H1 (cell line): ENCODE measurements around the gene PTPRC. TPM values are rescaled to one million over a fixed set of nuclear protein-coding genes. Genes with fewer than 3 reads are reported as not detected.
A peak's percentile ranks its signal among the peaks of the same experiment; 100 is the strongest.

Source experiments
- CTCF ChIA-PET: fragments of 300-600 bp; sonication (Branson Sonifier 250); formaldehyde crosslinking; loops from one replicate; lab custom pipeline; 2021; ENCODE audit not compliant: partially characterized antibody; lab: Charles Lee
- POLR2A ChIA-PET: fragments of 300-600 bp; sonication (Branson Sonifier 250); formaldehyde crosslinking; loops from one replicate; lab custom pipeline; 2021; ENCODE audit warnings: inconsistent platforms; ENCODE audit not compliant: partially characterized antibody; lab: Charles Lee
- DNase-seq, 2 experiments: peaks; one replicate each; pipeline versions ENCODE4 v3.0.0 to v3.0.0-alpha.2; 2010 to 2022; ENCODE audit warnings: low spot score in 2 of 2, low read depth in 1 of 2, mixed read lengths in 1 of 2
- FAIRE-seq: peaks from 2 replicates; lab custom pipeline; 2011; peaks lifted over from hg19 to GRCh38; lab: Jason Lieb, UNC
- H2AFZ ChIP-seq: 2 replicates; pipeline ENCODE4 v1.8.1; 2012; ENCODE audit warnings: low read length, inconsistent platforms
- H2AK5ac ChIP-seq: 2 replicates; pipeline ENCODE4 v1.6.1; 2013; ENCODE audit warnings: low read depth, low read length
- H2BK120ac ChIP-seq: replicated peaks from 2 replicates; pipeline ENCODE3; 2013; ENCODE audit warnings: low read depth, low read length, inconsistent platforms
- H2BK12ac ChIP-seq: 2 replicates; pipeline ENCODE4 v1.6.1; 2013; ENCODE audit warnings: low read depth, low read length
- H2BK15ac ChIP-seq: 2 replicates; pipeline ENCODE4 v1.6.1; 2013; ENCODE audit warnings: low read length
- H2BK20ac ChIP-seq: 2 replicates; pipeline ENCODE4 v1.6.1; 2013; ENCODE audit warnings: low read length
- H2BK5ac ChIP-seq: 2 replicates; pipeline ENCODE4 v1.6.1; 2013; ENCODE audit warnings: low read depth, low read length
- H3K14ac ChIP-seq: 2 replicates; pipeline ENCODE4 v1.6.1; 2013; ENCODE audit warnings: inconsistent platforms; ENCODE audit not compliant: insufficient read length
- H3K18ac ChIP-seq: 2 replicates; pipeline ENCODE4 v1.6.1; 2013; ENCODE audit warnings: low read length; ENCODE audit errors: extremely low read depth
- H3K23ac ChIP-seq: 2 replicates; pipeline ENCODE4 v1.6.1; 2013; ENCODE audit warnings: inconsistent platforms; ENCODE audit not compliant: insufficient read length
- H3K23me2 ChIP-seq: 2 replicates; pipeline ENCODE4 v1.6.1; 2013; ENCODE audit warnings: low read depth, low read length
- H3K27ac ChIP-seq: 2 replicates; pipeline ENCODE4 v1.6.1; 2011; ENCODE audit warnings: low read depth, low read length, inconsistent platforms
- H3K27me3 ChIP-seq, 4 experiments: replicated peaks in 1 of 4; 1 replicate in 1 of 4; 2 replicates in 3 of 4; pipeline versions ENCODE4 v1.6.1 to v1.8.1; 2011 to 2013; ENCODE audit warnings: low read length in 3 of 4, mild to moderate bottlenecking in 3 of 4, inconsistent platforms in 2 of 4, mixed read lengths in 2 of 4, moderate library complexity in 1 of 4; ENCODE audit not compliant: control insufficient read depth in 3 of 4, insufficient read depth in 3 of 4; ENCODE audit errors: extremely low read depth in 1 of 4
- H3K36me3 ChIP-seq, 4 experiments: 2 replicates each; pipeline versions ENCODE4 v1.6.1 to v1.8.1; 2011 to 2013; ENCODE audit warnings: mild to moderate bottlenecking in 4 of 4, low read length in 3 of 4, moderate library complexity in 2 of 4, control low read depth in 1 of 4, inconsistent platforms in 1 of 4; ENCODE audit not compliant: insufficient read depth in 4 of 4, control insufficient read depth in 2 of 4
- H3K4ac ChIP-seq: replicated peaks from 2 replicates; pipeline ENCODE3; 2013; ENCODE audit warnings: low read length, low read depth, mixed read lengths, inconsistent platforms; ENCODE audit not compliant: insufficient read length
- H3K4me1 ChIP-seq, 4 experiments: replicated peaks in 1 of 4; 1 replicate in 1 of 4; 2 replicates in 3 of 4; pipeline versions ENCODE4 v1.6.1 to v1.8.1; 2011 to 2013; ENCODE audit warnings: low read length in 3 of 4, inconsistent platforms in 2 of 4, mixed read lengths in 1 of 4; ENCODE audit not compliant: insufficient read depth in 4 of 4, control insufficient read depth in 3 of 4
- H3K4me2 ChIP-seq, 2 experiments: 2 replicates each; pipeline versions ENCODE4 v1.6.1 to v1.8.1; 2011 to 2013; ENCODE audit warnings: low read depth in 2 of 2, low read length in 2 of 2, control low read depth in 1 of 2, inconsistent platforms in 1 of 2, mild to moderate bottlenecking in 1 of 2; ENCODE audit not compliant: insufficient read depth in 1 of 2
- H3K4me3 ChIP-seq, 4 experiments: fragments of 200-600, 300-600 bp in 1 of 4; sonication (generic), shearing (Covaris generic), sonication (Bioruptor Twin) in 1 of 4; 2 replicates each; pipeline versions ENCODE4 v1.5.1 to v1.8.1; 2011 to 2016; ENCODE audit warnings: low read length in 4 of 4, low read depth in 3 of 4, control low read depth in 2 of 4, inconsistent platforms in 2 of 4, mild to moderate bottlenecking in 2 of 4, mixed read lengths in 1 of 4, moderate library complexity in 1 of 4; ENCODE audit not compliant: insufficient read depth in 2 of 4; ENCODE audit errors: extremely low read depth in 1 of 4
- H3K56ac ChIP-seq: replicated peaks from 2 replicates; pipeline ENCODE3; 2013; ENCODE audit warnings: low read depth, mild to moderate bottlenecking, mixed read lengths, low read length, inconsistent platforms; ENCODE audit not compliant: insufficient read length
- H3K79me1 ChIP-seq: 2 replicates; pipeline ENCODE4 v1.6.1; 2013; ENCODE audit warnings: low read depth, low read length, control low read depth
- H3K79me2 ChIP-seq, 2 experiments: 2 replicates each; pipeline versions ENCODE4 v1.6.1 to v1.8.1; 2012 to 2013; ENCODE audit warnings: low read length in 2 of 2, mild to moderate bottlenecking in 2 of 2, inconsistent platforms in 1 of 2; ENCODE audit not compliant: insufficient read depth in 2 of 2, control insufficient read depth in 1 of 2
- H3K9ac ChIP-seq, 4 experiments: replicated peaks in 1 of 4; 1 replicate in 1 of 4; 2 replicates in 3 of 4; pipeline versions ENCODE4 v1.6.1 to v1.8.1; 2011 to 2013; ENCODE audit warnings: low read depth in 3 of 4, low read length in 3 of 4, control low read depth in 2 of 4, mild to moderate bottlenecking in 2 of 4, moderate library complexity in 2 of 4, inconsistent platforms in 1 of 4; ENCODE audit errors: extremely low read depth in 1 of 4
- H3K9me3 ChIP-seq, 2 experiments: 2 replicates each; pipeline versions ENCODE4 v1.6.1 to v1.8.1; 2012 to 2013; ENCODE audit warnings: mild to moderate bottlenecking in 2 of 2, moderate library complexity in 2 of 2, control low read depth in 1 of 2, inconsistent platforms in 1 of 2, low read depth in 1 of 2, low read length in 1 of 2, mixed read lengths in 1 of 2; ENCODE audit not compliant: insufficient read depth in 2 of 2
- H4K20me1 ChIP-seq, 2 experiments: replicated peaks in 1 of 2; 2 replicates each; pipeline versions ENCODE3 to v1.8.1; 2011 to 2013; ENCODE audit warnings: inconsistent platforms in 2 of 2, low read length in 2 of 2, mild to moderate bottlenecking in 1 of 2; ENCODE audit not compliant: insufficient read depth in 2 of 2, control insufficient read depth in 1 of 2
- H4K5ac ChIP-seq: 2 replicates; pipeline ENCODE4 v1.6.1; 2013; ENCODE audit warnings: low read length, low read depth, mixed read lengths, inconsistent platforms; ENCODE audit not compliant: insufficient read length
- H4K8ac ChIP-seq: 2 replicates; pipeline ENCODE4 v1.8.0; 2013; ENCODE audit warnings: mild to moderate bottlenecking, moderate library complexity, low read length, inconsistent platforms; ENCODE audit not compliant: insufficient read depth; ENCODE audit errors: extremely low read depth
- H4K91ac ChIP-seq: replicated peaks from 2 replicates; pipeline ENCODE3; 2013; ENCODE audit warnings: low read length, mixed read lengths, inconsistent platforms; ENCODE audit not compliant: insufficient read length
- TBP ChIP-seq: IDR thresholded peaks from 2 replicates; pipeline ENCODE4 v1.6.1; 2011; ENCODE audit warnings: low read depth, low read length, improper control_type of control experiment
- TCF12 ChIP-seq: IDR thresholded peaks from 2 replicates; pipeline ENCODE4 v1.6.1; 2011; ENCODE audit warnings: low read depth, mild to moderate bottlenecking, low read length
- WGBS, 2 experiments: shearing (Covaris generic) in 1 of 2; methylation state at CpG; one replicate each; pipeline versions ENCODE4 v1.1.6 to v1.1.7; 2013 to 2015; ENCODE audit warnings: low lambda C conversion rate in 2 of 2, mixed read lengths in 2 of 2, inconsistent platforms in 1 of 2, low coverage in 1 of 2, missing lambda C conversion rate in 1 of 2; ENCODE audit not compliant: insufficient replicate concordance in 2 of 2, insufficient coverage in 1 of 2, insufficient read length in 1 of 2; ENCODE audit errors: extremely low coverage in 1 of 2, missing lambda C conversion rate in 1 of 2; 5-methylcytosine and 5-hydroxymethylcytosine counted together
- polyA plus RNA-seq, 7 experiments: library from polyadenylated mRNA; depleted of rRNA in 3 of 7; stranded (reverse) in 5 of 7; unstranded in 2 of 7; fragments of >200 nt in 5 of 7; fragments of 200-250 nt in 2 of 7; gene quantifications; 1 replicate in 5 of 7; 2 replicates in 1 of 7; 4 replicates in 1 of 7; pipeline versions ENCODE4 v1.2.1 to v1.2.3, GENCODE V29; 2011 to 2013; ENCODE audit warnings: missing spikeins in 2 of 7, mixed read lengths in 2 of 7
- total RNA-seq: library from RNA; stranded (reverse); fragmentation: NEBNext Ultra II Directional; extraction: Animal tissue kit (Norgen Biotek cat#: 25700); gene quantifications from 2 replicates; pipeline ENCODE4 v1.2.1, GENCODE V29; 2021

Gene PTPRC
- total and polyA plus RNA-seq, 2 of the 8 experiments (the other 6 are each of a cell fraction or from before 2014, with no cell fraction given) = 0.05 TPM; not detected in 1

GRCh38 chr1:198600906-198601305 lies 37.9 kb upstream of the PTPRC start:
- Histone ChIP-seq H2AK5ac (no peak overlapping the region), H3K56ac (no peak overlapping the region), H3K18ac (no peak overlapping the region), H3K79me2 (no peaks in the 10 kb centered on the region), H2BK12ac (peak overlapping the region; percentile 54; the same call in 1 of the 2 replicates), H3K23ac (no peak overlapping the region), H2BK5ac (no peak overlapping the region), H3K27ac (no peak overlapping the region), H3K4me3 (no peak overlapping the region), H3K36me3 (no peaks in the 10 kb centered on the region; a peak in 1 of 8 replicates), H3K4me2 (no peak overlapping the region), H3K4me1 (peaks cover 0 to 2% (median 1%) of the 10 kb centered on the region in 4 experiments; a peak in 2 of 7 replicates), H3K27me3 (no peaks in the 10 kb centered on the region), H4K5ac (no peak overlapping the region), H2BK15ac (no peak overlapping the region), H3K79me1 (no peaks in the 10 kb centered on the region), H2BK20ac (no peak overlapping the region), H3K9ac (no peak overlapping the region), H4K91ac (no peak overlapping the region), H2AFZ (no peak overlapping the region), H4K8ac (no peak overlapping the region), H3K9me3 (peaks cover 0 to 10% of the 10 kb centered on the region in 2 experiments; a peak in 1 of 4 replicates), H3K23me2 (no peaks in the 10 kb centered on the region), H4K20me1 (no peaks in the 10 kb centered on the region), H3K14ac (no peak overlapping the region), H2BK120ac (no peak overlapping the region), H3K4ac (no peak overlapping the region)
- no peak for FAIRE-seq
- DNase-seq = no peak
- TF ChIP-seq TCF12 (0 out of 2 replicates have a peak, but pooled peaks have one; percentile 21), TBP (no peak)
- WGBS, 2 experiments = 92% methylated on average over 1 of the region's 1 CpG; no CpG with 5 or more reads in 1 of the 2 experiments
- ChIA-PET CTCF (no interaction called here), POLR2A (no interaction called here)
